ENCODE results near the gene ACSL3. TPM values are rescaled to one million over a fixed set of nuclear protein-coding genes. Genes with fewer than 3 reads are reported as not detected.

The ACSL3 gene
- total RNA-seq, 1 donor from 2014 or later = 41.2 TPM

DNA sequence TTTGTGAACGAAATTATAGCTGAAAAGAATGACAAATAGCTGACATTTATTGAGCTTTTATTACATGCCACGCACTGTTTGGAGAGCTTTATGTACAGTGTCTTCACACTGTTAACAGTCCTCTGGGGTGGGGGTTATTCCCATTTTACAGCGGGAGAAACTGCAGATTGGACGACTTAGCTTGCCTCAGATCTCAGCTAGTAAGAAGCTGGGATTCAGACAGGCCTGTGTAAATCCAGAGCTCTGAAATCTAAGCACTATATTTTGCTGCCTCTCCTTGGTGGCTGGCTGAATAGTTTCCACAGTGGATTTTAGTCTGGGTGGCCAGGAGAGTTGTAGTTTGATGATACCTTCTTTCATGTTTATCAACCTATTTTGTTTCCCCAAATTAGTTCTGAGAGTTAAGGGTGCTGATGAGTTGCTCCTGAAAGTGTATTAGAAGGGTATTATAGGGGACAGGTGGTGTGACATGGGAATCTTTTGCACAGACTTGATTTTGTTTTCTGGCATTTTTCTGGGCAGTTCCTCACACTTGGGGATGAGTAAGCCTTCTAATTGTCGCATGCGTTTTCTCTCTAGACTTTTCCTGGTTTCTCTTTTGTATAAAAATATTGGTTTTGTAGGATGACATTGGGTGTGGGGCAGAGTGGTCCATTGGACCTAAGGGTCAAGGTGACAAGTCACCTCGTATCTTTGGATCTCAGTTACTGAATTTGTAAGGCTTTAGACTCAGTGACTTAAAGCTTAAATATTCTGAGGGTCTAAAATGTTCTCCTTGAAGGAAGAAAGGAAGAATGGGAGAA, 1.5 kb downstream of the ACSL3 start:
- TF ChIP-seq, protein P1, sequence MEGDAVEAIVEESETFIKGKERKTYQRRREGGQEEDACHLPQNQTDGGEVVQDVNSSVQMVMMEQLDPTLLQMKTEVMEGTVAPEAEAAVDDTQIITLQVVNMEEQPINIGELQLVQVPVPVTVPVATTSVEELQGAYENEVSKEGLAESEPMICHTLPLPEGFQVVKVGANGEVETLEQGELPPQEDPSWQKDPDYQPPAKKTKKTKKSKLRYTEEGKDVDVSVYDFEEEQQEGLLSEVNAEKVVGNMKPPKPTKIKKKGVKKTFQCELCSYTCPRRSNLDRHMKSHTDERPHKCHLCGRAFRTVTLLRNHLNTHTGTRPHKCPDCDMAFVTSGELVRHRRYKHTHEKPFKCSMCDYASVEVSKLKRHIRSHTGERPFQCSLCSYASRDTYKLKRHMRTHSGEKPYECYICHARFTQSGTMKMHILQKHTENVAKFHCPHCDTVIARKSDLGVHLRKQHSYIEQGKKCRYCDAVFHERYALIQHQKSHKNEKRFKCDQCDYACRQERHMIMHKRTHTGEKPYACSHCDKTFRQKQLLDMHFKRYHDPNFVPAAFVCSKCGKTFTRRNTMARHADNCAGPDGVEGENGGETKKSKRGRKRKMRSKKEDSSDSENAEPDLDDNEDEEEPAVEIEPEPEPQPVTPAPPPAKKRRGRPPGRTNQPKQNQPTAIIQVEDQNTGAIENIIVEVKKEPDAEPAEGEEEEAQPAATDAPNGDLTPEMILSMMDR (IDR thresholded peaks at IDR 0.05) = no peak
- H3K4me3 Mint-ChIP-seq = no peak overlapping the region
- no peaks in the 10 kb centered on the region for H3K9me3 Mint-ChIP-seq
- H3K27me3 Mint-ChIP-seq = no peaks in the 10 kb centered on the region
- no peak for DNase-seq
- intact Hi-C loops (cut with micrococcal nuclease) = loop anchor here (2.0 to 5.0 kb wide), 4 partner anchors 14 to 975 kb away; partner anchors contain the start of genes AP1S3 and SGPP2
- no peak overlapping the region for H3K27ac Mint-ChIP-seq
- ChIA-PET POLR2A (interaction anchor here (1.1 to 4.8 kb wide), 4 partner anchors 49 to 140 kb away, joined by 3 to 25 read pairs (median 3); no protein-coding TSS in a partner anchor), CTCF (interaction anchor here (0.7 to 2.0 kb wide), 7 partner anchors 41 to 172 kb away, joined by 3 to 9 read pairs (median 3); no protein-coding TSS in a partner anchor)
- ATAC-seq (ENCODE audit: low read depth) = no peak
- H3K36me3 Mint-ChIP-seq (ENCODE audit: low read depth) = peaks cover 5% of the 10 kb centered on the region
- peaks cover 7% of the 10 kb centered on the region for H3K4me1 Mint-ChIP-seq

DNA sequence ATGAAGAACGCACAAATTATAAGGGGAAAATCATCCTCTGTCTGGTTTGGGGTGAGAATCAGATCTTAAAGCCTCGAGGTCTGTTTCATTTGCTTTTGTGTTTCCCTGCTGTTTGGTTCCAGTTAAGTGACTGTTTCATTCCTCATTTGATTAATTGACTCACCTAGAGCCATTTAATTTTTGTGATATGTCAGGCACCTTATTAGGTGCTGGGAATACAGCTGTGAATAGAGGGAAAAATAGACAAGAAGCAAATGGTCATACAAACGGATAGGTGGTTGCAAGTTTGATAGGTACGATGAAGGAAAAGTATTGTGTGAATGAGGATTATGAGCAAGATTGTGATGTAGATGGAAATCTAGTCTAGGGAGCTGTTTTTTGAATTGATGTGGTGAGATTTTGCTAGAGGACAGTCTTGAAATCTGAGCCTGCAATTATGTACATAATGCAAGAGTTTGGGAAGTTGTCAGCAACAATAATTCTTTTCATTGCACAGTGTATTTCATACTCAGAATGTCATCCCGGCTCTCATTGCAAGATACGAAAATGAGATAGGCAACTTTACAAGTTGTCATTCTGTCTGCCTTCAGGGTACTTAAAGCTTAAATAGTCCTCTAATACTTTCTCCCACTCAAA, 2.2 kb downstream of the ACSL3 start:
- CTCF ChIA-PET = interaction anchor here (0.9 to 2.0 kb wide), 3 partner anchors 40 to 154 kb away, joined by 3 to 9 read pairs (median 4); no protein-coding TSS in a partner anchor
- ATAC-seq (ENCODE audit: low read depth) = no peak
- no peaks in the 10 kb centered on the region for H3K9me3 Mint-ChIP-seq
- POLR2A ChIA-PET = interaction anchor here (1.1 to 4.8 kb wide), 2 partner anchors 49 to 57 kb away, joined by 3 to 25 read pairs; no protein-coding TSS in a partner anchor
- H3K27ac Mint-ChIP-seq = no peak overlapping the region
- peaks cover 10% of the 10 kb centered on the region for H3K4me1 Mint-ChIP-seq
- H3K27me3 Mint-ChIP-seq = no peaks in the 10 kb centered on the region
- no peak overlapping the region for H3K4me3 Mint-ChIP-seq
- intact Hi-C loops (cut with micrococcal nuclease) = loop anchor here (2.0 to 5.0 kb wide), 4 partner anchors 14 to 974 kb away; partner anchors contain the start of genes AP1S3 and SGPP2
- H3K36me3 Mint-ChIP-seq (ENCODE audit: low read depth) = peaks cover 5% of the 10 kb centered on the region
- DNase-seq = no peak
- TF ChIP-seq, protein P1 (IDR thresholded peaks at IDR 0.05) = no peak

DNA sequence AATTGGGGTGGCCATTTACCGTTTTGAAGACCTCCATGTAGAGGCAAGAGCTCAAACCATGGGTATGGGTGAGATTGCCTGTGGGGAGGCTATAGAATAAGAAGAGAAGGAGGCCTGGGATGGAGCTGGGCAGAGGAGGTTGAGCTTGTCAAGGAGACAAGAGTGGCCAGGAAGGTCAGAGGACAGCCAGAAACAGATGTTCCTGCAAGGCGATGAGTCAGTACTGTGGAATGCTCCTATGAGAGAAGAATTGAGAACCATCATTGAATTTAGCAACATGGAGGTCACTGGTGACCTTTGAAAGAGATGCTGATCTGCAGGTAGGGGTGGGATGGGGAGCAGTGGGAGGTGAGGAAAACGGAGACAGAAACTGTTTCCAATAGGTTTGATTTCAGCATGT, 3.5 kb downstream of the ACSL3 start:
- no peaks in the 10 kb centered on the region for H3K27me3 Mint-ChIP-seq
- CTCF ChIA-PET = no interaction called here
- intact Hi-C loops (cut with micrococcal nuclease) = loop anchor here (5.0 kb wide), 3 partner anchors 77 to 973 kb away; partner anchors contain the start of genes AP1S3 and SGPP2
- TF ChIP-seq, protein P1 (IDR thresholded peaks at IDR 0.05) = no peak
- no peak overlapping the region for H3K4me3 Mint-ChIP-seq
- DNase-seq = no peak
- no peak overlapping the region for H3K27ac Mint-ChIP-seq
- no peaks in the 10 kb centered on the region for H3K9me3 Mint-ChIP-seq
- H3K4me1 Mint-ChIP-seq = peaks cover 14% of the 10 kb centered on the region
- no peak for ATAC-seq (ENCODE audit: low read depth)
- peaks cover 5% of the 10 kb centered on the region for H3K36me3 Mint-ChIP-seq (ENCODE audit: low read depth)
- POLR2A ChIA-PET = no interaction called here

DNA sequence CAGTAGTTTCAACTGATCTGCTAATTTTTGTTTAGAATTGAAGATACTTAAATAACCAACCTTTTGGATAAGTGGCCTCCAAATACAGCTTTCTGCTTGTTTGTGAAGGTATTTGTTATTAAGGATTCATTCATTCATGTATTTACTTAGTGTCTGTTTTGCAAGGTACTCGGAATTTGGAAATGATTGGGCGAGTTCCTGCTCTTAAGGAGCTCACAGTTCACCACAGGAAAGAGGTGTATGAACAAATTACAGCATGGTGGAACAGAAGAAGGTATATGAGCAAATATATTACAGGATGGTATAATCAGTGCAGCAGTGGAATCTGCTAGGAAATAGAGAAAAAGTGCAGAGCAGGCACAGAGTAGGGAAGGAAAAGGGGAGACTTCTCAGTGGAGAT, 4.5 kb downstream of the ACSL3 start:
- ChIA-PET CTCF (no interaction called here), POLR2A (no interaction called here)
- no peak overlapping the region for H3K4me3 Mint-ChIP-seq
- ATAC-seq (ENCODE audit: low read depth) (no peak), DNase-seq (no peak)
- H3K36me3 Mint-ChIP-seq (ENCODE audit: low read depth) = peaks cover 5% of the 10 kb centered on the region
- H3K27me3 Mint-ChIP-seq = no peaks in the 10 kb centered on the region
- peaks cover 7% of the 10 kb centered on the region for H3K4me1 Mint-ChIP-seq
- intact Hi-C loops (cut with micrococcal nuclease) = no loop called here
- TF ChIP-seq, protein P1 (IDR thresholded peaks at IDR 0.05) = no peak
- H3K9me3 Mint-ChIP-seq = no peaks in the 10 kb centered on the region
- H3K27ac Mint-ChIP-seq = no peak overlapping the region
